GM12892 (cell line): Measurements from ENCODE around the gene URB2.

ENCODE experiments used
- POLR2A ChIP-seq: IDR thresholded peaks from 2 replicates; pipeline ENCODE4 v1.6.1; 2011; ENCODE audit warnings: low read depth, low read length, control low read depth
- POLR2AphosphoS5 ChIP-seq: IDR thresholded peaks from 2 replicates; pipeline ENCODE4 v1.6.1; 2011; ENCODE audit warnings: low read depth, low read length, control low read depth
- TAF1 ChIP-seq: IDR thresholded peaks from 2 replicates; pipeline ENCODE4 v1.6.1; 2011; ENCODE audit warnings: low read depth, mild to moderate bottlenecking, control low read depth, low read length, borderline replicate concordance

- TF ChIP-seq POLR2A (no peak), POLR2AphosphoS5 (no peak), TAF1 (no peak)
These were observed 18.7 kb upstream of the URB2 start for GRCh38 chr1:229607370-229607769.
